SJSA1 (cell line): ENCODE results near the gene RNF135. TPM values are rescaled to one million over a fixed set of nuclear protein-coding genes. Genes with fewer than 3 reads are reported as not detected.
"Not testable (repeated sequence)": the region's sequence is repeated elsewhere in the genome, so short reads cannot be mapped to it uniquely, and the experiment has no call there.

Experiments
- DNase-seq, 2 experiments: peaks; one replicate each; pipeline ENCODE4 v3.0.0-alpha.2; 2015 to 2020; ENCODE audit warnings: low spot score in 2 of 2, low read depth in 1 of 2
- H3K27ac ChIP-seq: fragments of 250-450 bp; sonication (Bioruptor Pico); 2 replicates; pipeline ENCODE4 v1.5.1; 2020; ENCODE audit warnings: mild to moderate bottlenecking, moderate library complexity
- H3K27me3 ChIP-seq: fragments of 250-450 bp; sonication (Bioruptor Pico); replicated peaks from 2 replicates; pipeline ENCODE4 v1.5.1; 2020; ENCODE audit warnings: mild to moderate bottlenecking, moderate library complexity
- H3K36me3 ChIP-seq: fragments of 250-450 bp; sonication (Bioruptor Pico); 2 replicates; pipeline ENCODE4 v1.5.1; 2020; ENCODE audit warnings: mild to moderate bottlenecking
- H3K4me1 ChIP-seq: fragments of 250-450 bp; sonication (Bioruptor Pico); replicated peaks from 2 replicates; pipeline ENCODE4 v1.6.1; 2021; ENCODE audit warnings: mild to moderate bottlenecking
- H3K4me3 ChIP-seq: fragments of 250-450 bp; sonication (Bioruptor Pico); 2 replicates; pipeline ENCODE4 v1.5.1; 2020; ENCODE audit warnings: mild to moderate bottlenecking
- H3K9me3 ChIP-seq: fragments of 250-450 bp; sonication (Bioruptor Pico); replicated peaks from 2 replicates; pipeline ENCODE4 v1.5.1; 2020; ENCODE audit warnings: mild to moderate bottlenecking
- total RNA-seq: library from RNA; depleted of rRNA; stranded (reverse); fragments of >200 nt; shearing (Covaris generic); gene quantifications from 2 replicates; pipeline ENCODE4 v1.2.3, GENCODE V29; 2014; rRNA removed

RNF135 gene
- total RNA-seq, 1 experiment from 2014 or later: 14.6 TPM

DNA sequence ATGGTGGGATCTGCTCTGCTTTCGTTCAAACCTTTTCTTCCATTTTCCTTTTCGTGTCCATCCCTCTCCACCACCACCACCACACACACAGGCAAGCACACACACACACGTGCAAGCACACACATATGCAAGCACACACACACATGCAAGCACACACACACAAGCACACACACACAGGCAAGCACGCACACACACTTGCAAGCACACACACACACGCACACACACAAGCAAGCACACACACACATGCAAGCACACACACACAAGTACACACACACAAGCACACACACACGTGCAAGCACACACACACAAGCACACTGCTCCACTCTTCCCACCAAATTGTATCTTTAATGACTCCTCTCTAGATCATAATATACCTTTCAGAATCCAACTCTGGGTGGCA, 71.5 kb downstream of the RNF135 start:
- not testable (repeated sequence) for H3K27ac ChIP-seq, H3K4me1 ChIP-seq, H3K27me3 ChIP-seq, H3K36me3 ChIP-seq, DNase-seq, H3K4me3 ChIP-seq, H3K9me3 ChIP-seq

DNA sequence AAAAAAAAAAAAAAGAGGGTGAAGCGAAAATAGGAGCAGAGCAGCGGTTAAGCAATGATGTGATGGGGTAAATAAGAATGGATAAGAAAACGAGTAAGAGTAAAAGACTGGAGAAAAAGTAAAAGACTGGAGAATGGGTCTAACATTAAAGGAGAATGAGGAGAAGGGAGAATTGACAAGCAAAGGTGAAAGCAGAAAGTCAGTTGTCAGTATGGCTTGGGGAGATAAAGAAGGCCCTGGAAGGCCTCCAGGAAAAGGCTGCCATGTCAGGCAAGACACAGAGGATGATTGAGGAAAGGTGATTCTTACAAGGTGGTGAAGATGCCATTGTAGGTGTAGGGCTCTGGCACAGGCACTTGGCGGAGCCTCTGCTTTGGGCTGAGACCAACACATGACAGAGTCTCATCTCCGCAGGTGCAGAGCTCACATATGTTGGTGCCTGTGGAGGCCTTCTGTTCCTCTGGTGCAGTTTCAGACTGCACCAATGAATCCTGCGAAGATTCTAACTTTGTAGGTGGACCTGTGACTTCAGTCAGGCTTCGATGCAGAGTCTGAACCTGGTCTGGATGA, 76.1 kb downstream of the RNF135 start:
- not testable (repeated sequence) for DNase-seq, H3K4me1 ChIP-seq, H3K4me3 ChIP-seq, H3K9me3 ChIP-seq, H3K27me3 ChIP-seq, H3K27ac ChIP-seq
- peaks cover 13% of the 10 kb centered on the region for H3K36me3 ChIP-seq

DNA sequence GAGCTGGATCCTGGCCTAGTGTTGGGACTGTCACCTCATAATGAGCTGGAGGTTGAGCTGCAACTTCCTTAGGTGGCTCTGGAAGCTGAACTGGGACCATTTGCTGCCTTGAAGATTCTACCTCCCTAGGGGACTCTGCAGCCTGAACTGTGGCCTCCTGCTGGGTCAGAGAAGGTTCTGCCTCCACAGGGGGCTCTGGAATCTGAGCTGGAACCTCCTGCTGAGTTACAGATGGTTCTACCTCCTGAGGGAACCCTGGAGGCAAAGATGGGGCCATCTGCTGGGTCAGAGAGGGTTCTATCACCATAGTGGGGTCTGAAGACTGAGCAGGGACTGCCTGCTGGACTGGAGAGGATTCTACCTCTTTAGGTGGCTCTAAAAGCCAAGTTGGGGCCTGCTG, 77.3 kb downstream of the RNF135 start:
- DNase-seq: no peak
- Histone ChIP-seq H3K27me3 (no peaks in the 10 kb centered on the region), H3K27ac (no peak overlapping the region), H3K9me3 (peaks cover 7% of the 10 kb centered on the region), H3K36me3 (peaks cover 13% of the 10 kb centered on the region), H3K4me1 (peaks cover 20% of the 10 kb centered on the region), H3K4me3 (no peak overlapping the region)

DNA sequence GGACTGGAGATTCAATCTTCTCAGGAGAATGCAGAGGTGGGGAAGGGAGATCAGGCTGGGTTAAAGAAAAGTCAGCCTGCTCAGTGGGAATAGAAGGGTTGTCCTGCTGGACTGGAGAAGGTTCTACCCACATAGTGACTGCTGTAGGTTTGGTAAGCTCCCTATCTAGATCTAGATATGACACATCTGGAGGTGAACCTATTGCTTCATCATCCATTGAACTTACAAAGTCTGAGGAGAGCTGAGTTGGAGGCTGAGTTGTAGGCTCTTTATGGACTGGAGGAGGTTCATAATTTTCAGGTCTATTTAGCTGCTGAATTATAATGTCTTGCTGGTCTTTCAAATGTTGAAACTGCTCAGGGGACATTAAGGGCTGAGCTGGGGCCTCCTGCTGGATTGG, 77.9 kb downstream of the RNF135 start:
- peaks cover 7% of the 10 kb centered on the region for H3K9me3 ChIP-seq
- H3K27me3 ChIP-seq: no peaks in the 10 kb centered on the region
- peaks cover 26% of the 10 kb centered on the region for H3K4me1 ChIP-seq
- H3K4me3 ChIP-seq: no peak overlapping the region
- no peak overlapping the region for H3K27ac ChIP-seq
- no peak for DNase-seq
- H3K36me3 ChIP-seq: peaks cover 13% of the 10 kb centered on the region

Other genes starting within 250 kb of the RNF135 start
- gene CRLF3, start 146.3 kb upstream of the RNF135 start, total RNA-seq: 25.8 and 28.0 TPM in 2 replicates
- 7.7 and 11.6 TPM in 2 replicates for gene ATAD5, start 139.1 kb upstream of the RNF135 start, total RNA-seq
- gene TEFM, start 64.8 kb upstream of the RNF135 start, total RNA-seq: 11.7 and 14.1 TPM in 2 replicates
- 0.13 and 1.3 TPM in 2 replicates for gene ADAP2, start 49.1 kb upstream of the RNF135 start, total RNA-seq
- 22.1 and 30.3 TPM in 2 replicates for gene NF1, start 123.9 kb downstream of the RNF135 start, total RNA-seq